SK-N-SH treated with all-trans-retinoic acid at 6 μM for 48 hours (cell line): Measurements from ENCODE around the gene F11R.

ENCODE experiments used
- POU6F1 ChIP-seq: fragments of 250-450 bp; sonication (Bioruptor Pico); IDR thresholded peaks from 2 replicates; pipeline ENCODE4 v1.8.0; 2021; ENCODE audit warnings: low read depth, mild to moderate bottlenecking, moderate library complexity, borderline replicate concordance
- TCF4 ChIP-seq: fragments of 250-450 bp; sonication (Bioruptor Pico); IDR thresholded peaks from 2 replicates; pipeline ENCODE4 v1.8.0; 2021; ENCODE audit warnings: mild to moderate bottlenecking, moderate library complexity, borderline replicate concordance

GRCh38 chr1:161066694-161067093 is 45.7 kb upstream of the F11R start:
- TF ChIP-seq TCF4 (no peak), POU6F1 (CRISPR knock-in tag) (no peak)
